ENCODE results near the gene FOXP1. TPM values are rescaled to one million over a fixed set of nuclear protein-coding genes. Genes with fewer than 3 reads are reported as not detected.
A peak's percentile ranks its signal among the peaks of the same experiment; 100 is the strongest.

Gene FOXP1
- total RNA-seq, 1 donor from 2014 or later: 107 TPM

GRCh38 chr3:71132995-71133730 is 450.4 kb downstream of the FOXP1 start:
- peaks cover 49% of the 10 kb centered on the region for H3K4me1 Mint-ChIP-seq (ENCODE audit: low read depth, unreplicated experiment)
- H3K4me3 Mint-ChIP-seq (ENCODE audit: unreplicated experiment): no peak overlapping the region

GRCh38 chr3:71131375-71132314 is 451.9 kb downstream of the FOXP1 start:
- Histone ChIP-seq H3K79me2 (ENCODE audit: insufficient read depth, low read length) (peaks cover 45% of the 10 kb centered on the region), H3K4me2 (ENCODE audit: low read length) (peak overlapping the region; percentile 88), H3K9ac (ENCODE audit: low read length) (peak overlapping the region; percentile 92), H3K27ac (ENCODE audit: low read depth, low read length) (peak overlapping the region; percentile 92), H4K20me1 (ENCODE audit: insufficient read depth, low read length) (peaks cover 2% of the 10 kb centered on the region), H2AFZ (ENCODE audit: low read depth, low read length) (no peak overlapping the region), H3K4me3 (ENCODE audit: insufficient read depth, low read depth, low read length) (peak overlapping the region; percentile 69), H3K27me3 (ENCODE audit: insufficient read depth, low read length) (no peaks in the 10 kb centered on the region), H3K36me3 (ENCODE audit: insufficient read depth, low read length) (no peaks in the 10 kb centered on the region), H3K9me3 (ENCODE audit: insufficient read depth, low read depth, low read length) (no peaks in the 10 kb centered on the region), H3K4me1 (ENCODE audit: insufficient read depth, low read length) (peaks cover 58% of the 10 kb centered on the region)
- Mint-ChIP-seq H3K4me3 (ENCODE audit: unreplicated experiment) (peak overlapping the region; percentile 34), H3K4me1 (ENCODE audit: low read depth, unreplicated experiment) (peaks cover 59% of the 10 kb centered on the region), H3K36me3 (ENCODE audit: low read depth, unreplicated experiment) (no peaks in the 10 kb centered on the region), H3K9me3 (ENCODE audit: unreplicated experiment) (no peaks in the 10 kb centered on the region), H3K27me3 (ENCODE audit: low read depth, unreplicated experiment) (no peaks in the 10 kb centered on the region), H3K27ac (ENCODE audit: unreplicated experiment) (peak overlapping the region; percentile 93)
- DNase-seq (ENCODE audit: low read depth): no peak
- no peak for FAIRE-seq
- TF ChIP-seq CTCF (IDR thresholded peaks at IDR 0.05; ENCODE audit: insufficient read depth, low read depth, low read length) (no peak), EZH2 (IDR thresholded peaks at IDR 0.05; ENCODE audit: insufficient read depth, low read length) (no peak)

More at GRCh38 chr3:71132995-71133730, 450.4 kb downstream of the FOXP1 start:
- Histone ChIP-seq H3K36me3 (ENCODE audit: insufficient read depth, low read length) (no peaks in the 10 kb centered on the region), H3K4me2 (ENCODE audit: low read length) (no peak overlapping the region), H3K79me2 (ENCODE audit: insufficient read depth, low read length) (peaks cover 33% of the 10 kb centered on the region), H3K9me3 (ENCODE audit: insufficient read depth, low read depth, low read length) (no peaks in the 10 kb centered on the region), H3K27ac (ENCODE audit: low read depth, low read length) (no peak overlapping the region), H4K20me1 (ENCODE audit: insufficient read depth, low read length) (no peaks in the 10 kb centered on the region), H3K4me3 (ENCODE audit: insufficient read depth, low read depth, low read length) (no peak overlapping the region), H3K4me1 (ENCODE audit: insufficient read depth, low read length) (peaks cover 44% of the 10 kb centered on the region), H2AFZ (ENCODE audit: low read depth, low read length) (no peak overlapping the region), H3K27me3 (ENCODE audit: insufficient read depth, low read length) (no peaks in the 10 kb centered on the region), H3K9ac (ENCODE audit: low read length) (no peak overlapping the region)
- TF ChIP-seq EZH2 (IDR thresholded peaks at IDR 0.05; ENCODE audit: insufficient read depth, low read length) (no peak), CTCF (IDR thresholded peaks at IDR 0.05; ENCODE audit: insufficient read depth, low read depth, low read length) (no peak)
- H3K36me3 Mint-ChIP-seq (ENCODE audit: low read depth, unreplicated experiment): no peaks in the 10 kb centered on the region
- H3K9me3 Mint-ChIP-seq (ENCODE audit: unreplicated experiment): no peaks in the 10 kb centered on the region
- H3K27ac Mint-ChIP-seq (ENCODE audit: unreplicated experiment): no peak overlapping the region
- DNase-seq (ENCODE audit: low read depth): no peak
- H3K27me3 Mint-ChIP-seq (ENCODE audit: low read depth, unreplicated experiment): no peaks in the 10 kb centered on the region
- no peak for FAIRE-seq

Data from astrocyte (in vitro differentiated cells and primary cell).